DND-41 (cell line): ENCODE data around the gene TGFBR3L.

ENCODE experiments used
- CTCF ChIP-seq: IDR thresholded peaks from 2 replicates; pipeline ENCODE4 v1.5.1; 2012; ENCODE audit warnings: borderline replicate concordance, low read length, moderate library complexity, mild to moderate bottlenecking; ENCODE audit not compliant: poor library complexity, severe bottlenecking; ENCODE audit errors: extremely low read depth
- EZH2 ChIP-seq: IDR thresholded peaks from 3 replicates; pipeline ENCODE4 v1.6.1; 2012; ENCODE audit warnings: borderline replicate concordance, low read depth, mild to moderate bottlenecking, moderate library complexity, low read length, inconsistent platforms; ENCODE audit not compliant: severe bottlenecking

DNA sequence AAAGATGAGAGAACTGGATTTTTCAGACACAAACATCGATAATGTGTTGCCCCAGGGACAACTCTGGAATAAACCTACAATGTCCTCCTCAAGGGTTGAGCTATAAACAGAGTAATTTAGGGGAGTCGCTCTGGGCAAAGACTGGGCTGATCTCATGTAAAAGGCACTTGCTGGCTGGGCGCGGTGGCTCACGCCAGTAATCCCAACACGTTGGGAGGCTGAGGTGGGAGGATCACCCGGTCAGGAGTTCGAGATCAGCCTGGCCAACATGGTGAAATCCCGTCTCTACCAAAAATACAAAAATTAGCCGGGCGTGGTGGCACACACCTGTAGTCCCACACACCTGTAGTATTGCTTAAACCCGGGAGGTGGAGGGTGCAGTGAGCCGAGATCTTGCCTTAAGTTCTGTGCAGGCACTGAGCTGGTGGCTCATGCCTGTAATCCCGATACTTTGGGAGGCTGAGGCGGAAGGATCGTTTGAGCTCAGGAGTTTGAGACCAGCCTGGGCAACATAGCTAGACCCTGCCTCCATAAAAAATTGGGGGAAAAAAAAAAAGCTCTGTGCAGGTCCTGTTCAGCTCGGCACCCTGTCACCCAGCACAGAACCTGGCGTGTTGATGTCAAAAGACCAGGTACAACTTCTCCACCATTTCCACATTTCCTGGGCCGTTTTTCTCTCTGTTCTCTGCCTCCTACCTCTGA is 27.4 kb downstream of the TGFBR3L start:
- TF ChIP-seq CTCF (no peak), EZH2 (no peak)
